H9 (cell line): ENCODE measurements around the gene SMYD1. TPM values are rescaled to one million over a fixed set of nuclear protein-coding genes. Genes with fewer than 3 reads are reported as not detected.

Experiments
- DNase-seq: peaks from one replicate; pipeline ENCODE4 v3.0.0-alpha.2; 2017
- H2AFZ ChIP-seq: one replicate; pipeline ENCODE4 v1.6.1; 2013; ENCODE audit warnings: mild to moderate bottlenecking, low read length, control low read depth, moderate library complexity
- H2AK5ac ChIP-seq: 2 replicates; pipeline ENCODE4 v1.6.1; 2013; ENCODE audit warnings: low read length, control low read depth, mixed read lengths; ENCODE audit not compliant: insufficient read length
- H2BK120ac ChIP-seq: one replicate; pipeline ENCODE4 v1.6.1; 2013; ENCODE audit warnings: low read depth, mild to moderate bottlenecking, low read length, control low read depth, inconsistent platforms; ENCODE audit not compliant: poor library complexity, severe bottlenecking
- H2BK12ac ChIP-seq: 2 replicates; pipeline ENCODE4 v1.6.1; 2013; ENCODE audit warnings: low read length, control low read depth, mixed read lengths, low read depth; ENCODE audit not compliant: insufficient read length
- H2BK15ac ChIP-seq: 2 replicates; pipeline ENCODE4 v1.6.1; 2013; ENCODE audit warnings: low read depth, low read length, control low read depth
- H2BK20ac ChIP-seq: one replicate; pipeline ENCODE4 v1.6.1; 2013; ENCODE audit warnings: low read depth, mild to moderate bottlenecking, low read length, control low read depth, inconsistent platforms; ENCODE audit not compliant: poor library complexity, severe bottlenecking
- H2BK5ac ChIP-seq: 2 replicates; pipeline ENCODE4 v1.6.1; 2013; ENCODE audit warnings: low read length, control low read depth, mixed read lengths; ENCODE audit not compliant: insufficient read length
- H3K14ac ChIP-seq: 2 replicates; pipeline ENCODE4 v1.6.1; 2013; ENCODE audit warnings: low read length, control low read depth; ENCODE audit not compliant: insufficient read depth
- H3K18ac ChIP-seq: 2 replicates; pipeline ENCODE4 v1.6.1; 2013; ENCODE audit warnings: low read depth, mild to moderate bottlenecking, mixed read lengths, low read length, control low read depth; ENCODE audit not compliant: insufficient read length
- H3K23ac ChIP-seq: 2 replicates; pipeline ENCODE4 v1.6.1; 2013; ENCODE audit warnings: low read length, control low read depth, mixed read lengths, low read depth; ENCODE audit not compliant: insufficient read length
- H3K23me2 ChIP-seq: 2 replicates; pipeline ENCODE4 v1.6.1; 2013; ENCODE audit warnings: low read depth, mild to moderate bottlenecking, mixed read lengths, low read length, control low read depth; ENCODE audit not compliant: insufficient read length, poor library complexity, severe bottlenecking
- H3K27ac ChIP-seq: 2 replicates; pipeline ENCODE4 v1.5.1; 2013; ENCODE audit warnings: low read length, control low read depth, mixed read lengths, low read depth; ENCODE audit not compliant: insufficient read length
- H3K27me3 ChIP-seq: 2 replicates; pipeline ENCODE4 v1.6.1; 2013; ENCODE audit warnings: low read length, control low read depth, inconsistent platforms; ENCODE audit not compliant: insufficient read depth
- H3K4ac ChIP-seq: 2 replicates; pipeline ENCODE4 v1.6.1; 2013; ENCODE audit warnings: low read depth, mild to moderate bottlenecking, control low read depth, inconsistent platforms, low read length, moderate library complexity
- H3K4me1 ChIP-seq: 2 replicates; pipeline ENCODE4 v1.6.1; 2013; ENCODE audit warnings: low read length, control low read depth, inconsistent platforms; ENCODE audit not compliant: insufficient read depth
- H3K4me2 ChIP-seq: 2 replicates; pipeline ENCODE4 v1.6.1; 2013; ENCODE audit warnings: low read length, control low read depth, mixed read lengths; ENCODE audit not compliant: insufficient read length, insufficient read depth
- H3K56ac ChIP-seq: 2 replicates; pipeline ENCODE4 v1.6.1; 2013; ENCODE audit warnings: low read depth, mild to moderate bottlenecking, mixed read lengths, low read length, control low read depth; ENCODE audit not compliant: insufficient read length
- H3K79me1 ChIP-seq: 2 replicates; pipeline ENCODE4 v1.6.1; 2013; ENCODE audit warnings: low read depth, mild to moderate bottlenecking, moderate library complexity, low read length, control low read depth, inconsistent platforms; ENCODE audit not compliant: insufficient read depth, poor library complexity, severe bottlenecking
- H3K79me2 ChIP-seq: 2 replicates; pipeline ENCODE4 v1.6.1; 2013; ENCODE audit warnings: low read length, control low read depth, inconsistent platforms; ENCODE audit not compliant: insufficient read depth
- H3K9ac ChIP-seq: 2 replicates; pipeline ENCODE4 v1.6.1; 2013; ENCODE audit warnings: low read length, control low read depth, mixed read lengths; ENCODE audit not compliant: insufficient read length; ENCODE audit errors: extremely low read depth
- H3K9me3 ChIP-seq: one replicate; pipeline ENCODE4 v1.6.1; 2013; ENCODE audit warnings: low read depth, low read length, inconsistent platforms; ENCODE audit not compliant: control insufficient read depth
- H3T11ph ChIP-seq: one replicate; pipeline ENCODE4 v1.6.1; 2013; ENCODE audit warnings: mild to moderate bottlenecking, low read length, control low read depth, inconsistent platforms
- H4K20me1 ChIP-seq: one replicate; pipeline ENCODE4 v1.6.1; 2013; ENCODE audit not compliant: control insufficient read depth, insufficient read length, insufficient read depth
- H4K5ac ChIP-seq: 2 replicates; pipeline ENCODE4 v1.6.1; 2013; ENCODE audit warnings: low read depth, mild to moderate bottlenecking, mixed read lengths, low read length, control low read depth; ENCODE audit not compliant: insufficient read length
- H4K8ac ChIP-seq: replicated peaks from 2 replicates; pipeline ENCODE4 v1.6.1; 2013; ENCODE audit warnings: low read length, control low read depth, mixed read lengths, low read depth; ENCODE audit not compliant: insufficient read length
- H4K91ac ChIP-seq: 2 replicates; pipeline ENCODE4 v1.6.1; 2013; ENCODE audit warnings: low read depth, mild to moderate bottlenecking, moderate library complexity, mixed read lengths, low read length, control low read depth; ENCODE audit not compliant: insufficient read length
- H3K27ac Mint-ChIP-seq, 3 experiments: 2 replicates in 2 of 3; 3 replicates in 1 of 3; pipeline ENCODE4 v1.8.0; 2020 to 2021; ENCODE audit warnings: mixed read lengths in 3 of 3, mild to moderate bottlenecking in 1 of 3, moderate library complexity in 1 of 3
- H3K27me3 Mint-ChIP-seq: 2 replicates; pipeline ENCODE4 v1.8.0; 2021; ENCODE audit warnings: low read depth, mild to moderate bottlenecking, moderate library complexity, mixed read lengths
- H3K36me3 Mint-ChIP-seq, 3 experiments: 2 replicates in 2 of 3; 3 replicates in 1 of 3; pipeline ENCODE4 v1.8.0; 2020 to 2021; ENCODE audit warnings: low read depth in 3 of 3, mixed read lengths in 3 of 3; ENCODE audit not compliant: insufficient read depth in 1 of 3
- H3K4me1 Mint-ChIP-seq, 2 experiments: 2 replicates each; pipeline ENCODE4 v1.8.0; 2020; ENCODE audit warnings: mixed read lengths in 2 of 2
- H3K4me3 Mint-ChIP-seq, 2 experiments: 2 replicates in 1 of 2; 3 replicates in 1 of 2; pipeline ENCODE4 v1.8.0; 2020 to 2021; ENCODE audit warnings: mild to moderate bottlenecking in 2 of 2, mixed read lengths in 2 of 2, moderate library complexity in 1 of 2
- H3K9me3 Mint-ChIP-seq, 2 experiments: 2 replicates in 1 of 2; 3 replicates in 1 of 2; pipeline ENCODE4 v1.8.0; 2020; ENCODE audit warnings: mild to moderate bottlenecking in 2 of 2, mixed read lengths in 2 of 2, moderate library complexity in 1 of 2
- whole genome bisulfite sequencing: extraction: QIAGEN DNeasy Blood & Tissue Kit; methylation state at CpG from one replicate; pipeline ENCODE4 v1.1.7; 2013; ENCODE audit warnings: missing lambda C conversion rate, low lambda C conversion rate, mixed read lengths; ENCODE audit not compliant: insufficient read length; ENCODE audit errors: extremely low coverage; 5-methylcytosine and 5-hydroxymethylcytosine counted together
- microRNA-seq: library from miRNA; unstranded; fragments of <30 nt; microRNA quantifications from one replicate; pipeline ENCODE4, GENCODE V29; 2020; ENCODE audit warnings: borderline microRNAs expressed
- total RNA-seq: library from RNA; stranded (reverse); gene quantifications from 2 replicates; pipeline ENCODE4 v1.2.1, GENCODE V29; 2021
- TF ChIP-seq, protein P1 (sequence below): fragments of 200-600 bp; sonication (generic); conservative IDR thresholded peaks from 3 replicates; pipeline ENCODE4 v1.8.0; 2021; ENCODE audit warnings: antibody characterized with exemption, mild to moderate bottlenecking

SMYD1 gene
- total RNA-seq, 1 experiment from 2014 or later, result not detected

- peak overlapping the region in 1 of 3 experiments; percentile 24; a peak in 1 of 7 replicates for H3K27ac Mint-ChIP-seq
- H3K27me3 ChIP-seq, result no peaks in the 10 kb centered on the region
Observed at GRCh38 chr2:88161446-88162244, 94.0 kb downstream of the SMYD1 start.

More at GRCh38 chr2:88161446-88162244, 94.0 kb downstream of the SMYD1 start:
- Mint-ChIP-seq H3K9me3 (no peaks in the 10 kb centered on the region; a peak in 1 of 5 replicates), H3K4me3 (no peak overlapping the region), H3K36me3 (no peaks in the 10 kb centered on the region; a peak in 1 of 7 replicates), H3K4me1 (peaks cover 14 to 19% of the 10 kb centered on the region in 2 experiments), H3K27me3 (no peaks in the 10 kb centered on the region; the same call in none of the 2 replicates)
- Histone ChIP-seq H2AFZ (no peak overlapping the region), H3K23ac (no peak overlapping the region), H4K91ac (no peak overlapping the region), H3K4me1 (no peaks in the 10 kb centered on the region), H4K5ac (no peak overlapping the region), H2BK5ac (no peak overlapping the region), H2BK12ac (no peak overlapping the region), H3K79me2 (no peaks in the 10 kb centered on the region), H3K9ac (no peak overlapping the region), H4K20me1 (no peaks in the 10 kb centered on the region), H3K9me3 (no peaks in the 10 kb centered on the region), H3K27ac (no peak overlapping the region), H2BK15ac (no peak overlapping the region), H3K56ac (no peak overlapping the region), H4K8ac (no peak overlapping the region), H2BK20ac (no peak overlapping the region), H3K14ac (no peak overlapping the region), H3K23me2 (no peaks in the 10 kb centered on the region), H3T11ph (no peak overlapping the region), H3K18ac (no peak overlapping the region), H2AK5ac (no peak overlapping the region), H3K4ac (no peak overlapping the region), H3K79me1 (no peaks in the 10 kb centered on the region), H2BK120ac (no peak overlapping the region), H3K4me2 (no peak overlapping the region)
- TF ChIP-seq, protein P1, sequence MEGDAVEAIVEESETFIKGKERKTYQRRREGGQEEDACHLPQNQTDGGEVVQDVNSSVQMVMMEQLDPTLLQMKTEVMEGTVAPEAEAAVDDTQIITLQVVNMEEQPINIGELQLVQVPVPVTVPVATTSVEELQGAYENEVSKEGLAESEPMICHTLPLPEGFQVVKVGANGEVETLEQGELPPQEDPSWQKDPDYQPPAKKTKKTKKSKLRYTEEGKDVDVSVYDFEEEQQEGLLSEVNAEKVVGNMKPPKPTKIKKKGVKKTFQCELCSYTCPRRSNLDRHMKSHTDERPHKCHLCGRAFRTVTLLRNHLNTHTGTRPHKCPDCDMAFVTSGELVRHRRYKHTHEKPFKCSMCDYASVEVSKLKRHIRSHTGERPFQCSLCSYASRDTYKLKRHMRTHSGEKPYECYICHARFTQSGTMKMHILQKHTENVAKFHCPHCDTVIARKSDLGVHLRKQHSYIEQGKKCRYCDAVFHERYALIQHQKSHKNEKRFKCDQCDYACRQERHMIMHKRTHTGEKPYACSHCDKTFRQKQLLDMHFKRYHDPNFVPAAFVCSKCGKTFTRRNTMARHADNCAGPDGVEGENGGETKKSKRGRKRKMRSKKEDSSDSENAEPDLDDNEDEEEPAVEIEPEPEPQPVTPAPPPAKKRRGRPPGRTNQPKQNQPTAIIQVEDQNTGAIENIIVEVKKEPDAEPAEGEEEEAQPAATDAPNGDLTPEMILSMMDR, result no peak
- WGBS, result no CpG with 5 or more reads among the region's 11 CpGs
- no peak for DNase-seq

Small RNA genes lying within 50 kb of the gene (microRNA-seq; reads per million reads assigned to microRNA genes)
- gene MIR4780, result not detected

Other genes starting within 250 kb of the SMYD1 start
- gene RGPD2, start 242.0 kb upstream of the SMYD1 start, total RNA-seq, result 4.1 and 4.7 TPM in 2 replicates
- 20.4 and 31.1 TPM in 2 replicates for gene RNU2-63P, start 51.3 kb upstream of the SMYD1 start, total RNA-seq
- 7.1 and 8.2 TPM in 2 replicates for gene KRCC1, start 12.0 kb upstream of the SMYD1 start, total RNA-seq
- gene FABP1, start 60.2 kb downstream of the SMYD1 start, total RNA-seq, result not detected in 2 replicates
- 4.3 and 4.5 TPM in 2 replicates for gene THNSL2, start 102.5 kb downstream of the SMYD1 start, total RNA-seq